Tibial nerve (tissue), 4 donors: Measurements from ENCODE around the gene PTX4. TPM values are rescaled to one million over a fixed set of nuclear protein-coding genes. Genes with fewer than 3 reads are reported as not detected.

Experiments used
- DNase-seq, 2 donors: peaks; one replicate each; pipeline ENCODE4 v3.0.0-alpha.2; 2019; ENCODE audit warnings: low spot score in 2 of 2
- H3K27ac ChIP-seq, 4 donors: fragments of 200-600 bp; sonication (generic) in 3 of 4; one replicate each; pipeline ENCODE4 v1.5.1; 2017 to 2019; ENCODE audit warnings: mild to moderate bottlenecking in 1 of 4
- H3K27me3 ChIP-seq, 2 donors: fragments of 200-600 bp; sonication (generic) in 1 of 2; one replicate each; pipeline versions ENCODE4 v1.5.1 to v1.6.0; 2017 to 2019
- H3K36me3 ChIP-seq, 3 donors: fragments of 200-600 bp; sonication (generic); one replicate each; pipeline ENCODE4 v1.5.1; 2018 to 2019
- H3K4me1 ChIP-seq, 4 donors: fragments of 200-600 bp; sonication (generic) in 3 of 4; one replicate each; pipeline ENCODE4 v1.5.1; 2017 to 2019
- H3K4me3 ChIP-seq, 4 donors: fragments of 200-600 bp; sonication (generic) in 3 of 4; one replicate each; pipeline ENCODE4 v1.5.1; 2017 to 2019; ENCODE audit warnings: mild to moderate bottlenecking in 1 of 4, moderate library complexity in 1 of 4
- H3K9me3 ChIP-seq, 4 donors: fragments of 200-600 bp; sonication (generic) in 3 of 4; one replicate each; pipeline ENCODE4 v1.5.1; 2017 to 2019
- CTCF ChIP-seq, 5 experiments: fragments of 200-600 bp in 3 of 5; fragments of 450-650 bp in 2 of 5; sonication (generic) in 3 of 5; IDR thresholded peaks; one replicate each; pipeline ENCODE4 v1.5.1; 2016 to 2019; ENCODE audit warnings: antibody characterized with exemption in 5 of 5, mild to moderate bottlenecking in 3 of 5, moderate library complexity in 2 of 5
- EP300 ChIP-seq, 2 donors: sonication (generic); formaldehyde crosslinking; IDR thresholded peaks; one replicate each; pipeline ENCODE4 v1.6.1; 2017; ENCODE audit warnings: antibody characterized with exemption in 2 of 2, mild to moderate bottlenecking in 1 of 2
- POLR2A ChIP-seq, 2 donors: fragments of 450-650 bp; IDR thresholded peaks; one replicate each; pipeline ENCODE4 v1.6.1; 2017; ENCODE audit warnings: antibody characterized with exemption in 2 of 2, mild to moderate bottlenecking in 2 of 2, moderate library complexity in 2 of 2
- WGBS, 2 donors: methylation state at CpG; one replicate each; pipeline ENCODE4 v1.1.5; 2018; 5-methylcytosine and 5-hydroxymethylcytosine counted together
- total RNA-seq, 4 donors: library from RNA; depleted of rRNA; stranded (reverse); fragments of >200 nt; gene quantifications; one replicate each; pipeline ENCODE4 v1.1.0, GENCODE V29; 2016

Gene PTX4
- total RNA-seq, 4 donors from 2014 or later, result not detected

GRCh38 chr16:1455190-1456171 is 33.3 kb downstream of the PTX4 start:
- Histone ChIP-seq H3K4me1 (no peaks in the 10 kb centered on the region), H3K9me3 (no peaks in the 10 kb centered on the region), H3K27ac (no peak overlapping the region), H3K36me3 (peaks cover 0 to 96% (median 30%) of the 10 kb centered on the region in 3 donors), H3K27me3 (no peaks in the 10 kb centered on the region), H3K4me3 (no peak overlapping the region)
- 90 to 95% methylated on average over 32 to 40 of the region's 41 CpGs for WGBS, 2 donors
- TF ChIP-seq CTCF (IDR thresholded peaks at IDR 0.05), result no peak
- no peak for TF ChIP-seq EP300 (IDR thresholded peaks at IDR 0.05)
- DNase-seq, result no peak

DNA sequence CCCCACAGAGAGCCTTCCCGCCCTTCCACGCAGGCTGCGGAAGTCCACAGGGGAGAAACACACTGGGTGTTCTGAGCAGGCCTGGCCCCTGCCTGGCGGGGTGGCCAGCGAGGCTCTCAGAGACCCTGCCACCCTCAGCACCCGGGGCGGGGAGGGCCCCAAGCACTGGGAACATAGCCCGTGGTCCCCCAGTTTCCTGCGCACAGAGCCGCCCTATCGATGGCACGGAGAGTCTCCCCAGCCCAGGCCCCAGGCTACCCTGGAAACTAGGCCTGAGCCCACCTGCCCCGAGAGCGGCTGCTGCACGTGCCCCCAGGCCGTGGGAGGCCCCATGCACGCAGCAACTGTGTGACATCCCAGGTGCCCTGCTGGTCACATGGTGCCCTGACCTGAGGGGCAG is 34.2 kb downstream of the PTX4 start:
- TF ChIP-seq CTCF (IDR thresholded peaks at IDR 0.05), result no peak
- TF ChIP-seq EP300 (IDR thresholded peaks at IDR 0.05), result no peak
- TF ChIP-seq POLR2A (IDR thresholded peaks at IDR 0.05), result no peak
- 88 to 92% methylated on average over 8 to 17 of the region's 17 CpGs for WGBS, 2 donors
- Histone ChIP-seq H3K4me3 (no peak overlapping the region), H3K36me3 (peaks cover 0 to 96% (median 30%) of the 10 kb centered on the region in 3 donors), H3K4me1 (no peaks in the 10 kb centered on the region), H3K27ac (no peak overlapping the region), H3K9me3 (no peaks in the 10 kb centered on the region), H3K27me3 (no peaks in the 10 kb centered on the region)
- no peak for DNase-seq

DNA sequence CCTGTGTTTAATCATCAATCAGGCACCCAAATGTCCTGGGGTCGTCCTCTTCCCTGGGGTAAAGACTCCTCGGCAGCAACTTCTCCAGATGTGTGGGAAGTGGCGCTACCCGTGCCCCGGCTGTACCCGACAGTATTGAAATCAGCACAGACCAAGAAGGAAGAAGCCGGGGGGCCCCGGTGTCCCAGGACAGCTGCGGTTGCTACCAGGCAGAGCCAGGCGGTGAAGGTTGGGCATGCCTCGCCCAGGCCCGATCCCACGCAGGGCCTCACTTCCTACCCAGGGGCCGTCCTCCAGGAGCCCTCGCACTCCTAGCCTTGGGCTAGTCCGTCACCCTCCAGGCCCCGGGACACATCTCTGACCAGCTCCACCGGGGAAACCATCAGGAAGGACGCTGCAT is 35.4 kb downstream of the PTX4 start:
- H3K36me3 ChIP-seq, result peaks cover 0 to 100% (median 30%) of the 10 kb centered on the region in 3 donors
- H3K27me3 ChIP-seq, result no peaks in the 10 kb centered on the region
- no peaks in the 10 kb centered on the region for H3K4me1 ChIP-seq
- H3K9me3 ChIP-seq, result no peaks in the 10 kb centered on the region
- no peak for TF ChIP-seq CTCF (IDR thresholded peaks at IDR 0.05)
- no peak for TF ChIP-seq POLR2A (IDR thresholded peaks at IDR 0.05)
- no peak for TF ChIP-seq EP300 (IDR thresholded peaks at IDR 0.05)
- H3K27ac ChIP-seq, result no peak overlapping the region
- DNase-seq, result no peak
- no peak overlapping the region for H3K4me3 ChIP-seq
- 92 to 96% methylated on average over 15 to 19 of the region's 19 CpGs for WGBS, 2 donors

DNA sequence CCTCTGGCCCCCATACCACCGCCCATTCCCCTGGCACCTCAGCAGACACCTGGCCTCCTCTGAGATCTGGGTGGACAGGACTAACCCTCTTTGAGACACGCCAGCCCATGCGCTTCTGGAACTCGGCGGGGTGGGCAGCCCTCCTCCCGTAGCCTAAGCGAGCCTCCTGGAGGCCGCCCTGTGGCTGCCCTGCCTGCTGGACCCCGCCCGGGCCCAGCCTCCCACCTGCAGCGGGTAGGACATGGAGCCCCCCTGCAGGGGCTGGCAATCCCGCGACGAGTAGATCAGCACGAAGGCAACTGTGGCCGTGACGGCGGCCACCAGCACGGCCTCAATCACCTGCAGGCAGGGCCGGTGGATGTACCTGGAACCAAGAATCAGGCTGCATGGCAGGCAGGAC is 36.2 kb downstream of the PTX4 start:
- H3K36me3 ChIP-seq, result peaks cover 0 to 100% (median 31%) of the 10 kb centered on the region in 3 donors
- 91 to 93% methylated on average over 18 to 20 of the region's 20 CpGs for WGBS, 2 donors
- TF ChIP-seq EP300 (IDR thresholded peaks at IDR 0.05) (no peak), CTCF (IDR thresholded peaks at IDR 0.05) (no peak), POLR2A (IDR thresholded peaks at IDR 0.05) (no peak)

GRCh38 chr16:1451702-1452392 is 36.9 kb downstream of the PTX4 start:
- no peak for DNase-seq
- Histone ChIP-seq H3K4me1 (no peaks in the 10 kb centered on the region), H3K36me3 (peaks cover 0 to 100% (median 36%) of the 10 kb centered on the region in 3 donors), H3K27me3 (no peaks in the 10 kb centered on the region), H3K9me3 (no peaks in the 10 kb centered on the region), H3K27ac (no peak overlapping the region), H3K4me3 (no peak overlapping the region)
- TF ChIP-seq CTCF (IDR thresholded peaks at IDR 0.05), result no peak
- no peak for TF ChIP-seq EP300 (IDR thresholded peaks at IDR 0.05)
- no peak for TF ChIP-seq POLR2A (IDR thresholded peaks at IDR 0.05)
- WGBS, 2 donors, result 89 to 91% methylated on average over 29 to 34 of the region's 34 CpGs

More for the DNA sequence above, 36.2 kb downstream of the PTX4 start:
- Histone ChIP-seq H3K4me3 (no peak overlapping the region), H3K9me3 (no peaks in the 10 kb centered on the region), H3K27ac (no peak overlapping the region), H3K27me3 (no peaks in the 10 kb centered on the region), H3K4me1 (no peaks in the 10 kb centered on the region)
- DNase-seq, result no peak
